ENCODE data around the gene MOCS1.

MOCS1 gene

DNA sequence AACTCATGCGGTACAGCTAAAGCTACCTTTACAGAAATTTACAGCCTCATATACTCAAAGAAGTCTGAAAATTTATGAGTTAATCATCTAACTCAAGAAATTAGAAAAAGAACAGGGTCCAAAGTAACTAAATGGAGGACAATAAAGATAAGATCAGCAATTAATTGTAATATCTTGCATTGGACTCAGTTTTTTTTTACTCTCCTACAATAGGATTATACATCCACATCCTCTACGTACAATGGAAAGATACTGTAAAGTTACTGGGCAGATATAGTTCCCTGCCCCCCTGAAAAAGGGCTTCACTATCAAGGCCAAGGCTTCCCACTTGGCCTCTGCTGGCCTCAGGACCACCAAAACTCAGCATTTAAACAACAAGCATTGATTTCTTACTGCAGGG, 31.5 kb upstream of the MOCS1 start:
- Histone ChIP-seq H3K4me1 (no peaks in the 10 kb centered on the region), H3K9ac (no peak overlapping the region), H2AFZ (no peak overlapping the region), H3K9me3 (ENCODE audit: control insufficient read depth, low read length) (no peaks in the 10 kb centered on the region), H3K27me3 (ENCODE audit: control insufficient read depth, insufficient read depth, low read length) (no peaks in the 10 kb centered on the region), H3K36me3 (ENCODE audit: control insufficient read depth, insufficient read depth, low read length) (no peaks in the 10 kb centered on the region), H3K27ac (no peak overlapping the region), H3K4me3 (ENCODE audit: low read depth, low read length) (no peak overlapping the region), H3K79me2 (no peaks in the 10 kb centered on the region), H3K4me2 (ENCODE audit: low read length) (no peak overlapping the region)
- TF ChIP-seq, protein P1, sequence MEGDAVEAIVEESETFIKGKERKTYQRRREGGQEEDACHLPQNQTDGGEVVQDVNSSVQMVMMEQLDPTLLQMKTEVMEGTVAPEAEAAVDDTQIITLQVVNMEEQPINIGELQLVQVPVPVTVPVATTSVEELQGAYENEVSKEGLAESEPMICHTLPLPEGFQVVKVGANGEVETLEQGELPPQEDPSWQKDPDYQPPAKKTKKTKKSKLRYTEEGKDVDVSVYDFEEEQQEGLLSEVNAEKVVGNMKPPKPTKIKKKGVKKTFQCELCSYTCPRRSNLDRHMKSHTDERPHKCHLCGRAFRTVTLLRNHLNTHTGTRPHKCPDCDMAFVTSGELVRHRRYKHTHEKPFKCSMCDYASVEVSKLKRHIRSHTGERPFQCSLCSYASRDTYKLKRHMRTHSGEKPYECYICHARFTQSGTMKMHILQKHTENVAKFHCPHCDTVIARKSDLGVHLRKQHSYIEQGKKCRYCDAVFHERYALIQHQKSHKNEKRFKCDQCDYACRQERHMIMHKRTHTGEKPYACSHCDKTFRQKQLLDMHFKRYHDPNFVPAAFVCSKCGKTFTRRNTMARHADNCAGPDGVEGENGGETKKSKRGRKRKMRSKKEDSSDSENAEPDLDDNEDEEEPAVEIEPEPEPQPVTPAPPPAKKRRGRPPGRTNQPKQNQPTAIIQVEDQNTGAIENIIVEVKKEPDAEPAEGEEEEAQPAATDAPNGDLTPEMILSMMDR (IDR thresholded peaks at IDR 0.05) = no peak

DNA sequence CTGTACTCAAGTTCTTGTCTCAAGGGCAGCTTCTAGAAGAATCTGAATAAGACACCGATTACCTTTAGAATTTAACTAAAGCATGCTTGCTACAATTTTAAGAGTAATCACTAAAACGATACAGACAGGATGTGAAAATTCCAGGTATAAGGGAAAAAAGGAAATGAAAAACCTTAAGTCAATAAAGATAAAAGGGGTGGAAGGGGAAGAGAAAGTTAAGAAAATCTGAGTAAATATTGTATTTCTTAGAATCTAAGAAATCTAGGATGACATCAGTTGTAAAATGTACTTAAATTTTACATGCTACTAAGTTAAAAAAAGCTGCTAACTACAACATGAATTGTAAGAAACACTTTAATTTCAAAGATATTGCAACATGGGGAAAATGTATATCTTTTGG, 30.3 kb upstream of the MOCS1 start:
- no peak overlapping the region for H3K9ac ChIP-seq
- no peaks in the 10 kb centered on the region for H3K9me3 ChIP-seq (ENCODE audit: control insufficient read depth, low read length)
- no peaks in the 10 kb centered on the region for H3K4me1 ChIP-seq
- H3K27ac ChIP-seq = no peak overlapping the region
- no peak overlapping the region for H2AFZ ChIP-seq
- no peak overlapping the region for H3K4me2 ChIP-seq (ENCODE audit: low read length)
- H3K4me3 ChIP-seq (ENCODE audit: low read depth, low read length) = no peak overlapping the region
- no peaks in the 10 kb centered on the region for H3K27me3 ChIP-seq (ENCODE audit: control insufficient read depth, insufficient read depth, low read length)
- no peaks in the 10 kb centered on the region for H3K79me2 ChIP-seq
- TF ChIP-seq, protein P1 (IDR thresholded peaks at IDR 0.05) = no peak
- H3K36me3 ChIP-seq (ENCODE audit: control insufficient read depth, insufficient read depth, low read length) = no peaks in the 10 kb centered on the region

- no peak overlapping the region for H3K27ac ChIP-seq
These were observed 29.8 kb upstream of the MOCS1 start for GRCh38 chr6:39964094-39964493.

DNA sequence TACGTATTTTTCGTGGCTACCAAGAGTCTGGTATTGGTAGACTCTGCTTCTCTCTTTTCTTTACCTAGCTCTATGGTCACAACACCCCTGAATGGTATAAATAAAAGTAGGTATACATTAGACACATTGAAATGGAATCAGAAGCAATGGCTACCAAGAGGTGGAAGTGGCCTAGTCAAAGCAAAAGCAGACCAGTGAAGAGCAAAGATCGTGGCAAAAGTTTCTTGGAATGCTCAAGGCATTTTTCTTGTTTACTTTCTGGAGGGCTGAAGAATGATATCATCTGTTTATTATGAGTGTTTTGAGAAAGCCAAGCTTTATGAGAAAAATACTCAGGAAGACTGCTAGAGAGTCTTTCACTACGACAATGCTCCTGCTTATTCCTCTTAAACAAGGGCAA, 28.6 kb upstream of the MOCS1 start:
- no peak overlapping the region for H3K4me2 ChIP-seq (ENCODE audit: low read length)

More at GRCh38 chr6:39964094-39964493, 29.8 kb upstream of the MOCS1 start:
- no peaks in the 10 kb centered on the region for H3K36me3 ChIP-seq (ENCODE audit: control insufficient read depth, insufficient read depth, low read length)
- TF ChIP-seq, protein P1 (IDR thresholded peaks at IDR 0.05) = no peak
- no peaks in the 10 kb centered on the region for H3K79me2 ChIP-seq
- no peak overlapping the region for H3K4me2 ChIP-seq (ENCODE audit: low read length)
- no peak overlapping the region for H3K4me3 ChIP-seq (ENCODE audit: low read depth, low read length)
- no peak overlapping the region for H3K9ac ChIP-seq
- H3K9me3 ChIP-seq (ENCODE audit: control insufficient read depth, low read length) = no peaks in the 10 kb centered on the region
- H3K4me1 ChIP-seq = no peaks in the 10 kb centered on the region
- H3K27me3 ChIP-seq (ENCODE audit: control insufficient read depth, insufficient read depth, low read length) = no peaks in the 10 kb centered on the region
- no peak overlapping the region for H2AFZ ChIP-seq

GRCh38 chr6:39961178-39961577, 26.9 kb upstream of the MOCS1 start:
- Histone ChIP-seq H3K27me3 (ENCODE audit: control insufficient read depth, insufficient read depth, low read length) (no peaks in the 10 kb centered on the region), H3K36me3 (ENCODE audit: control insufficient read depth, insufficient read depth, low read length) (no peaks in the 10 kb centered on the region), H2AFZ (no peak overlapping the region), H3K9ac (no peak overlapping the region), H3K27ac (no peak overlapping the region), H3K4me3 (ENCODE audit: low read depth, low read length) (no peak overlapping the region), H3K4me2 (ENCODE audit: low read length) (no peak overlapping the region), H3K9me3 (ENCODE audit: control insufficient read depth, low read length) (no peaks in the 10 kb centered on the region), H3K4me1 (no peaks in the 10 kb centered on the region), H3K79me2 (no peaks in the 10 kb centered on the region)
- TF ChIP-seq, protein P1 (IDR thresholded peaks at IDR 0.05) = no peak

More for the DNA sequence above, 28.6 kb upstream of the MOCS1 start:
- H3K4me1 ChIP-seq = no peaks in the 10 kb centered on the region
- no peaks in the 10 kb centered on the region for H3K27me3 ChIP-seq (ENCODE audit: control insufficient read depth, insufficient read depth, low read length)
- H3K36me3 ChIP-seq (ENCODE audit: control insufficient read depth, insufficient read depth, low read length) = no peaks in the 10 kb centered on the region
- H3K27ac ChIP-seq = no peak overlapping the region
- no peak overlapping the region for H2AFZ ChIP-seq
- H3K4me3 ChIP-seq (ENCODE audit: low read depth, low read length) = no peak overlapping the region
- H3K9ac ChIP-seq = no peak overlapping the region
- TF ChIP-seq, protein P1 (IDR thresholded peaks at IDR 0.05) = no peak
- H3K79me2 ChIP-seq = no peaks in the 10 kb centered on the region
- H3K9me3 ChIP-seq (ENCODE audit: control insufficient read depth, low read length) = no peaks in the 10 kb centered on the region
